Lung (tissue), 12 donors: Measurements from ENCODE around the gene TMPRSS5. TPM values are rescaled to one million over a fixed set of nuclear protein-coding genes. Genes with fewer than 3 reads are reported as not detected.

Source experiments
- ATAC-seq: fragments of 200-7000 bp; cut with Tn5 transposase; one replicate; pipeline ENCODE4 v1.9.1; 2020; ENCODE audit warnings: moderate number of reproducible peaks; ENCODE audit not compliant: insufficient read depth, low FRiP score
- DNase-seq, 3 donors: peaks; one replicate each; pipeline ENCODE4 v3.0.0-alpha.2; 2013 to 2017
- H3K27ac ChIP-seq, 2 donors: one replicate each; pipeline ENCODE4 v1.5.1; 2013; ENCODE audit warnings: mild to moderate bottlenecking in 2 of 2, moderate library complexity in 2 of 2, control low read depth in 1 of 2, inconsistent platforms in 1 of 2, low read depth in 1 of 2, low read length in 1 of 2
- H3K27me3 ChIP-seq, 3 donors: one replicate each; pipeline ENCODE4 v1.5.1; 2013; ENCODE audit warnings: low read length in 2 of 3; ENCODE audit not compliant: control insufficient read depth in 3 of 3, insufficient read depth in 3 of 3
- H3K36me3 ChIP-seq, 4 donors: one replicate each; pipeline ENCODE4 v1.5.1; 2013; ENCODE audit warnings: low read length in 4 of 4, mild to moderate bottlenecking in 1 of 4, moderate library complexity in 1 of 4; ENCODE audit not compliant: control insufficient read depth in 4 of 4, insufficient read depth in 4 of 4
- H3K4me1 ChIP-seq, 5 donors: one replicate each; pipeline ENCODE4 v1.5.1; 2013; ENCODE audit warnings: low read length in 5 of 5, mild to moderate bottlenecking in 2 of 5, moderate library complexity in 1 of 5; ENCODE audit not compliant: control insufficient read depth in 5 of 5, insufficient read depth in 5 of 5
- H3K4me3 ChIP-seq: one replicate; pipeline ENCODE4 v1.5.1; 2013; ENCODE audit warnings: mild to moderate bottlenecking, control low read depth, moderate library complexity
- H3K9ac ChIP-seq, 2 donors: one replicate each; pipeline ENCODE4 v1.5.1; 2013; ENCODE audit warnings: low read length in 2 of 2, control low read depth in 1 of 2; ENCODE audit not compliant: insufficient read depth in 1 of 2
- H3K9me3 ChIP-seq, 4 donors: one replicate each; pipeline ENCODE4 v1.5.1; 2013; ENCODE audit warnings: low read length in 3 of 4, mild to moderate bottlenecking in 1 of 4, moderate library complexity in 1 of 4; ENCODE audit not compliant: control insufficient read depth in 4 of 4, insufficient read depth in 3 of 4
- CTCF ChIP-seq: IDR thresholded peaks from 2 replicates; pipeline ENCODE4 v1.5.1; 2012; ENCODE audit warnings: mild to moderate bottlenecking; ENCODE audit errors: control extremely low read depth, extremely low read depth
- WGBS, 2 donors: extraction: QIAGEN DNeasy Blood & Tissue Kit; methylation state at CpG; one replicate each; pipeline ENCODE4 v1.1.7; 2013; 5-methylcytosine and 5-hydroxymethylcytosine counted together
- polyA plus RNA-seq, 2 donors: library from polyadenylated mRNA; stranded (reverse); fragments of 200-250 nt; gene quantifications; one replicate each; pipeline ENCODE4 v1.2.1, GENCODE V29; 2013
- total RNA-seq, 2 donors: library from RNA; depleted of rRNA in 1 of 2; stranded (reverse); fragments of >200 nt in 1 of 2; gene quantifications; one replicate each; pipeline ENCODE4 v1.2.1, GENCODE V29; 2014 to 2021
- donor health status: control.
- donor health status: control.
- donor health status: Bipolar disorder and iron deficiency.
- donor health status: healthy.
- donor health status: DM: yes; HTN: yes; CAD: no.

Gene TMPRSS5
- total and polyA plus RNA-seq, 4 donors, result 0.32 to 1.8 (median 0.99) TPM

GRCh38 chr11:113647108-113647507, 59.0 kb downstream of the TMPRSS5 start:
- H3K27me3 ChIP-seq, result no peaks in the 10 kb centered on the region
- 45 to 50% methylated on average over 3 of the region's 3 CpGs for WGBS, 2 donors
- peaks cover 0 to 8% (median 0%) of the 10 kb centered on the region in 4 donors for H3K9me3 ChIP-seq
- H3K27ac ChIP-seq, result no peak overlapping the region
- no peak overlapping the region for H3K9ac ChIP-seq
- DNase-seq (no peak), ATAC-seq (no peak)
- no peak for TF ChIP-seq CTCF
- H3K4me1 ChIP-seq, result no peaks in the 10 kb centered on the region
- H3K36me3 ChIP-seq, result no peaks in the 10 kb centered on the region
- H3K4me3 ChIP-seq, result no peak overlapping the region

- DNase-seq, result no peak
- H3K27ac ChIP-seq, result no peak overlapping the region
- TF ChIP-seq CTCF, result no peak
- no peak for ATAC-seq
- 68 to 76% methylated on average over 5 of the region's 5 CpGs for WGBS, 2 donors
- H3K9ac ChIP-seq, result no peak overlapping the region
- no peaks in the 10 kb centered on the region for H3K27me3 ChIP-seq
- no peak overlapping the region for H3K4me3 ChIP-seq
- H3K9me3 ChIP-seq, result peaks cover 0 to 8% (median 0%) of the 10 kb centered on the region in 4 donors
- H3K4me1 ChIP-seq, result no peaks in the 10 kb centered on the region
- no peaks in the 10 kb centered on the region for H3K36me3 ChIP-seq
Observed at GRCh38 chr11:113645593-113646349, 60.3 kb downstream of the TMPRSS5 start.

GRCh38 chr11:113644605-113645004, 61.5 kb downstream of the TMPRSS5 start:
- H3K9ac ChIP-seq, result no peak overlapping the region
- ATAC-seq, result no peak
- H3K4me3 ChIP-seq, result no peak overlapping the region
- no peak for DNase-seq
- H3K36me3 ChIP-seq, result no peaks in the 10 kb centered on the region
- WGBS, 2 donors, result 57 to 71% methylated on average over 3 of the region's 3 CpGs
- H3K27me3 ChIP-seq, result no peaks in the 10 kb centered on the region
- no peaks in the 10 kb centered on the region for H3K4me1 ChIP-seq
- no peak overlapping the region for H3K27ac ChIP-seq
- H3K9me3 ChIP-seq, result peaks cover 0 to 5% (median 0%) of the 10 kb centered on the region in 4 donors
- TF ChIP-seq CTCF, result no peak

- Histone ChIP-seq H3K27ac (no peak overlapping the region), H3K4me3 (no peak overlapping the region), H3K36me3 (no peaks in the 10 kb centered on the region), H3K9ac (no peak overlapping the region), H3K4me1 (no peaks in the 10 kb centered on the region), H3K27me3 (no peaks in the 10 kb centered on the region), H3K9me3 (peaks cover 0 to 3% (median 0%) of the 10 kb centered on the region in 4 donors)
- 76 to 88% methylated on average over 5 of the region's 5 CpGs for WGBS, 2 donors
- no peak for DNase-seq
- TF ChIP-seq CTCF, result no peak
- ATAC-seq, result no peak
Observed at GRCh38 chr11:113643701-113644100, 62.4 kb downstream of the TMPRSS5 start.
